Measurements from ENCODE around the gene RAB20.

DNA sequence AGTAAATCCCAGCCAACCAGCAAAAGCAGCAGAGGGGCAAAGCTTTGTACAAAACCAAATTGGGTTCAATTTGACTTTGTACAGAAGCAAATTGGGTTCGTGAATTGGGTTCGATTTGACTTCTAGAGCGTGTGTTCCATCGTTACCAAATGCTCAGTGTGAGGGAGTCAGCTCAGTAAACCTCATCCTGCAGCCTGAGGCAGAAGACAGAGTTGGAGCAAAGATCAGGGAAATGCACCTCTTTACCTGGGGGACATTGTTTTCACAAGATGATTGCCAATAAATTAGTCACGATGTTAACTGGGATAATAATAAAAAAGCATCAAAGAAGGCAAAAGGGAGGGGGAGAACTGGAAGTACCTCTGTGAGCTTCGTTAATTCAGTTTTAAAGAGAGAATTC lies 1.5 kb downstream of the RAB20 start:
- TF ChIP-seq, protein P1, sequence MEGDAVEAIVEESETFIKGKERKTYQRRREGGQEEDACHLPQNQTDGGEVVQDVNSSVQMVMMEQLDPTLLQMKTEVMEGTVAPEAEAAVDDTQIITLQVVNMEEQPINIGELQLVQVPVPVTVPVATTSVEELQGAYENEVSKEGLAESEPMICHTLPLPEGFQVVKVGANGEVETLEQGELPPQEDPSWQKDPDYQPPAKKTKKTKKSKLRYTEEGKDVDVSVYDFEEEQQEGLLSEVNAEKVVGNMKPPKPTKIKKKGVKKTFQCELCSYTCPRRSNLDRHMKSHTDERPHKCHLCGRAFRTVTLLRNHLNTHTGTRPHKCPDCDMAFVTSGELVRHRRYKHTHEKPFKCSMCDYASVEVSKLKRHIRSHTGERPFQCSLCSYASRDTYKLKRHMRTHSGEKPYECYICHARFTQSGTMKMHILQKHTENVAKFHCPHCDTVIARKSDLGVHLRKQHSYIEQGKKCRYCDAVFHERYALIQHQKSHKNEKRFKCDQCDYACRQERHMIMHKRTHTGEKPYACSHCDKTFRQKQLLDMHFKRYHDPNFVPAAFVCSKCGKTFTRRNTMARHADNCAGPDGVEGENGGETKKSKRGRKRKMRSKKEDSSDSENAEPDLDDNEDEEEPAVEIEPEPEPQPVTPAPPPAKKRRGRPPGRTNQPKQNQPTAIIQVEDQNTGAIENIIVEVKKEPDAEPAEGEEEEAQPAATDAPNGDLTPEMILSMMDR (IDR thresholded peaks at IDR 0.05; ENCODE audit: poor library complexity): no peak
- no peak for TF ChIP-seq EZH2 (IDR thresholded peaks at IDR 0.05; ENCODE audit: borderline replicate concordance)

Measured in hepatocyte (in vitro differentiated cells).